Neural progenitor cell (in vitro differentiated cells): ENCODE data around the gene BMP7.

ENCODE experiments used
- EZH2 ChIP-seq: fragments of 200-600 bp; sonication (generic); IDR thresholded peaks from 2 replicates; pipeline ENCODE4 v1.6.1; 2017; ENCODE audit warnings: antibody characterized with exemption, mild to moderate bottlenecking, moderate library complexity
- EZH2phosphoT487 ChIP-seq: fragments of 200-600 bp; sonication (generic); IDR thresholded peaks from 2 replicates; pipeline ENCODE4 v1.6.1; 2017; ENCODE audit warnings: antibody characterized with exemption
- TF ChIP-seq, protein P1 (sequence below): fragments of 200-600 bp; sonication (generic); IDR thresholded peaks from 2 replicates; pipeline ENCODE4 v1.5.1; 2017; ENCODE audit warnings: antibody characterized with exemption, mild to moderate bottlenecking

DNA sequence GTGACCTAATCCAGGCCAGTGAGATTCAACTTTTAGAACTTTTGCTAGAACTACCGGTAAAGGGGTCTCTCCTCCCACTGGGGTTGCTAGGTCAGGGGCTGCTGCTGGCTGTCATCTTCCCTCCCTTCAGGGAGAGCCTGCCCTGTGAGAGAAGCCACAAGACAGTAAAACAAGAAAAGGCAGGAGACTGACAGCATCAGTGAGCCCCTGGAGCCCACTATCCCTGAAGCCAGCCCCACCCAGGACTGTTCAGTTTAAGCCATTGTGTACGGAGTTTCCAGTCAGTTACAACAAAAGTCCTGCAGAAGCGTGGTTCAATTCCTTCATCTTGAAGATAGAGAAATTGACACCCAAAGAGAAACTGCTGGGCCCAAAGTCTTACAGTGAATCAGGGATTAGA is 7.9 kb upstream of the BMP7 start:
- no peak for TF ChIP-seq EZH2phosphoT487
- TF ChIP-seq, protein P1, sequence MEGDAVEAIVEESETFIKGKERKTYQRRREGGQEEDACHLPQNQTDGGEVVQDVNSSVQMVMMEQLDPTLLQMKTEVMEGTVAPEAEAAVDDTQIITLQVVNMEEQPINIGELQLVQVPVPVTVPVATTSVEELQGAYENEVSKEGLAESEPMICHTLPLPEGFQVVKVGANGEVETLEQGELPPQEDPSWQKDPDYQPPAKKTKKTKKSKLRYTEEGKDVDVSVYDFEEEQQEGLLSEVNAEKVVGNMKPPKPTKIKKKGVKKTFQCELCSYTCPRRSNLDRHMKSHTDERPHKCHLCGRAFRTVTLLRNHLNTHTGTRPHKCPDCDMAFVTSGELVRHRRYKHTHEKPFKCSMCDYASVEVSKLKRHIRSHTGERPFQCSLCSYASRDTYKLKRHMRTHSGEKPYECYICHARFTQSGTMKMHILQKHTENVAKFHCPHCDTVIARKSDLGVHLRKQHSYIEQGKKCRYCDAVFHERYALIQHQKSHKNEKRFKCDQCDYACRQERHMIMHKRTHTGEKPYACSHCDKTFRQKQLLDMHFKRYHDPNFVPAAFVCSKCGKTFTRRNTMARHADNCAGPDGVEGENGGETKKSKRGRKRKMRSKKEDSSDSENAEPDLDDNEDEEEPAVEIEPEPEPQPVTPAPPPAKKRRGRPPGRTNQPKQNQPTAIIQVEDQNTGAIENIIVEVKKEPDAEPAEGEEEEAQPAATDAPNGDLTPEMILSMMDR, result no peak
- no peak for TF ChIP-seq EZH2
